Activated CD4-positive, alpha-beta T cell treated with anti-CD3 and anti-CD28 coated beads, Interleukin-2, Interleukin-4, amounts not matched to agents 100 ng/mL and 50 ng/mL, durations not matched to agents 16 hours and 8 hours (primary cell): Measurements from ENCODE around the gene CELF2.

ENCODE experiments used
- DNase-seq: peaks from one replicate; pipeline ENCODE4 v3.0.0-alpha.2; 2020; ENCODE audit warnings: low spot score

Gene CELF2

DNA sequence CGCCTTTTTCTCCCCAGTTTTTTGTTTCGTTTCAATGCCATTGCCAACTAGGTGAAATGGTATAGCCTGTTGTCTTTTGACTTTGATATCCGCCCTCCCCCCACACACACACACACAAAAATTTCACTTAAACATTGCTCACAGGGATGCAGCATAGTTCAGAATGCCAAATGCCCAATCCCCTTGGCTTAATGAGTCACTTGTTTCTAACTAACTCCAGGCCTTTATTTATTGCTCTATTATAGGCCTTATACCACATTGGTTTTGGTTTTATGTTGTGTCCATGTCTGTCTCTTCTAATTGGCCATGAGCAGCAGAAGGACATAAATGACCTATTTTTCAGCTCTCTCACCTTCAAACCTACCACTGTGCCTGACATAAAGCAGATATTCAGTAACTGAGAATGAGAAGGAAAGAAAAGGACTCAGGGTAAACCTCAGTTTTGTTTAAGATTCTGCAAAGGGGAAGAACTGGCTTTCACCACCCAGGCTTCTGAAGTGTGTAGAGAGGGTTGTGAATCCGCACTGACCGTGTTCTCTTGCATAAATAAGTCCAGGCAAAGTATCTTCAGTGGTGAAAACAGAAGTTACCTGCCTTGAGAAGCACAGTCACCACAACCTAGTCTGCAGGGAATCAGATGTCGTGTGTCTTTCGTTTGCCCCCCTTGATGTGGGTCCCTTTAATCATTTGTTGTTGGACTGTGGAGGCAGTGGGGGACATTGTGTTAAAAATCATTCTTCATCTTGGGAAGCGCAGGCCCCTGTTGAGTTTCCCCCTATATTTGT, 139.8 kb downstream of the CELF2 start:
- no peak for DNase-seq

DNA sequence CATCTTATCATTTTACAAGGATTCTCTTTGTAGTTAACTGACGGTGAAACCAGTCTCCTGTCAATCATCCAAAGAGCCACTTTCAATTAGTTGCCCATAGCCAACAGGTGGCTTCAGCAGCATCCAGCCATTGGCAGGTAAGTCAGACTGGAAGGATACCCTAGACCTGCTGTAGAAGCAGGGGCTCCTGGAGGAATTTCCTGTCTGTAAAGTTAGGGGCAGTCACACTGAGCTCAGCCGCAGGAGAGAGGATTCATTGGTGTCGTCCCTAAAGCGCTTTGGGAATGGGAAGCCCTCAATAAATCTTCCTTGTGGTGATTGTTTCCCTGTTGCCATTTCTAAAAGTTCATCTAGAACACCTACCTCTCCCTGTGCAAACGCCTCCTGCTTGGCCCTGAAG, 140.4 kb downstream of the CELF2 start:
- DNase-seq: no peak

DNA sequence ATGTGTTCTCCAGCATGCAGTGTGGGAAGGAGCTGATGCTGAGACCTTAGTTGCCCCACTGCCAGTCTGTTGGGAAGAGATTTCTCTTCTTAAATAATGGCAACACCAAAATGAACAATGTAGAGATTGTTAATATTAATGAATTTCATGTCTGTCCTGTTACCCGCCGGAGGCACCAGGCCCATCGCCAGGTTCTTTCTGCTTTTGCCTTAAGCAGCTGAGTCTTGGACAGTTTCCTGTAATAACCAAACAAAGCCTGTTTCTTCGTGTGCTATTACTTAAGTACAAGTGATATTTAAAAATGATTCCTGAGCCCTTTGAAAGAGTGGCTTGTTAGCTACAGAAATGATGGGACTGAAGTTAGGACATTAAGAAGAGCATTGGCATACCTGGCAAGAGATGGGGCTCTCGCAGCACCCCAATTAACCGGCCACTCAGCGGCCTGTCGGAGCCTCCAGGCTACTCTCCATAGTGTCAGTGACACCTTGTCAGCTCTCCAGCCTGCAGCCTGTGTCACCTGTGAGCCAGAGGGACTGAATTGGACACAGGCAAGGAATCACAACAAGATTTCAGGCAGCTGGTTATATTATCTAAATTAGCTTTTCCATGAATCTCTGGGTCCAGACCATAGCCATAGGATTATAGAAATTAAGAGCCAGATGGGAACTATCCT, 142.0 kb downstream of the CELF2 start:
- no peak for DNase-seq

DNA sequence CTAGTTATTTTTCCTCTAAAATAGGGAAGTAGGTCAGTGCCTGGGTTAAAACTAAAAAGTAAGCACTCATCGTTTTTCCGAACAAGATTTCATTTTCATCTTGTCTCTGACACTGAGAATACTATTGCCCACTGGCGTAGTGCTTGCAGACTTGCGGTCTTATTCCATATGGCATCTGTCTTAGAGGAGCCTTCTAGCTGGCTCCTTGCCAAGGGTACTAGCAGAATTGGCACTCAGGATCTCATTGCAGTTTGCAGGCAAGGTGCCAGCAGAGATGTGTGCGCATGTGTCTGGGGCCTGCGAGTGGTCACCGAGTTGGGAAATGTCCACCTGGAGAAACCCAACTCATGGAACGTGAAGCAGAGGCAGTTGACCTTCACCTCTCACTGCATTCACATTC, 143.4 kb downstream of the CELF2 start:
- no peak for DNase-seq

DNA sequence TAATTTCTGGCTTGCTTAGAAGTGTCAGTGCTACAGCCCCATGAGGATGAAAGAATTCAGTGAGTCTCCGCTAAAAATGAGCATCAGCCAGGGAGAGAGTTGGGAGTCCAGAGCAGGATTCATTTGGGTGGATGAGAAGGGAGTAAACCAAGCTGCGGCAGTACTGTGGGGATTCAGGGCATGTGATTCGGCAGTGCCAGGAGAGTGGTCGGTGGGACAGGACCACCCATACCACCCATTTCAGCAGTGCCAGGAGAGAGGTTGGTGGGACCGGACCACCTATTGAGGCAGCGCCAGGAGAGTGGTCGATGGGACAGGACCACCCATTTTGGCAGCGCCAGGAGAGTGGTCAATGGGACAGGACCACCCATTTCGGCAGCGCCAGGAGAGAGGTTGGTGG, 144.2 kb downstream of the CELF2 start:
- no peak for DNase-seq

DNA sequence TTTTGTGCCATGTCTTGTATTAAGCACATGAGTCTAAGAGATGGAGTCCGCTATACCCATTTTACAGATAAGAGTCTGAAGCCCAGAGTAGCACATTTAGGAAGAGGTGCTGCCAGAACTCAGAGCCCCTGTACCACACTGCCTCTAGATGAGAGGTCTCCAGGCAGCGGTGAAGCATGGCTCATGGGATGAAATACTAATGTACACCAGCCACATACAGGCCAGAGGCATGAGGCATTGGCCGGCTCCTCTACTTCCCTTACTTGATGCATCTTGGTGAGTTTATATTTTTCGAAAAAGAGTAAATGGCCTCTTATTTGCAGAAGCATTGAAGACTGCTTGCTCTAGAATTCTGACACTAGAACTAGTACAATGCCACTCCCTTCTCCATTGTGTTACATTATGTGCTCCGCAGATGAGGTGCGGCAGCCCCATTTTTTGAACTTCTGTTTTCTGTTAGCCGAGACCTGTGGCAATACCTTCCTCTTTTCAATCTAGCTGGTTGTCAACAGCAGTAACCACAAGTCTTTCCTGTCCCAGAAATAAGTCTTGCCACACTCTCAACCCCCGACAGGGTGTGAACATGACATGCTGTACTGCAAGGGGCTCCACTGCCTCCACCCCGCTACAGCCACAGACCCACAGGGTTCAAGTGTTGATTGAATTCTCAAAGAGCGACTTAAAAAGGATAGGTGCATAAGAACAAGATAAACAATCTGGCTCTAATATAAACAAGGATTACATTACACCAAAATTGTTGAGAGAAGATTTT, 145.3 kb downstream of the CELF2 start:
- DNase-seq: peak; percentile 93

DNA sequence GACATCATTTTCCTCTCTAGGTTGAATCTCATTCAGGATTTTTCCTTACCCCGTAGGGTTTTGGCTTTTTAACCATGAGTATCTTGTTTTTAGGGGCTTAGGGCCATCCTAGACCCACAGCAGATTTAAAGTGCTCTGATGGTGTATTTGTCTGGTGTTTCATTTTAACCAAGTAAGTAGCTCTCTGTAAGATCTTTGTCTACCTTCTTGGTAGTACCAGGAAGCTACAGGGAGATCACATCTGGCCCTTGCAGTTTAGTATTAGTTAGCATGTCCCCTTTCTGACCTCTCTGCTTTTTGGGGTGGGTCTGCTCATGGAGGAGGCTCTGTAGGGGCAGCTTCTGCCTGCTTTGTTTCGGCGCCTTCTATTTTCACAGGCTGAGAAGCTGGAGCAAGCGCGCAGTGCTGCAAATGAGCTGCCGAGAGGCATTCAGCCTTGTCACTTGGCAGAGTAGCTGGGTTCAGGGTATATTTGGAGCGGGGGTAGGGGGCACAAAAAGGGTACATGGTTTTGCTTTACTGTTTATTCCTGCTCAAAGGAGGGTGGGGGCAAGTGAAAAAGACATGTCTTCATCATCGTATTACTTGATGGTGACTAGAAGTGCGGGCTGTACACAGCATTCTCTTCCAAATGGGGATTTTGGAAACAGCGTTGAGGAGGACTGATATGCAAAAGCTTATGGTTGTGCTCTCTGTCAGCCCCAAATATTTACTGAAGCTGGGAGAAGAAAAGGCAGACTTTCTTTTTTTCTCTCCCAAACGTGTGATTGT, 146.3 kb downstream of the CELF2 start:
- no peak for DNase-seq

DNA sequence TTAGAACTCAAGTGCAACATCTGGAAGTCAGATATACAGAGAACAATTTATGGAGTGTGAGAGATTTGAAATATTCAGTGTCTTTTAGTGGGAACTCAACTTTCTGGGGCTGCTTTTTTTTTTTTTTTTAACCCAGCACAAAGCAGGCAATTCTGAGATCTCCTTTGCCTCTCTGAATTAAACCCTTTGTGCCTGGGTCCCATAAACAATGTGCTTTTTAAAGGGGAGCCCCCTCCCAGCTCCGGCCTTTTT, 146.8 kb downstream of the CELF2 start:
- DNase-seq: no peak

DNA sequence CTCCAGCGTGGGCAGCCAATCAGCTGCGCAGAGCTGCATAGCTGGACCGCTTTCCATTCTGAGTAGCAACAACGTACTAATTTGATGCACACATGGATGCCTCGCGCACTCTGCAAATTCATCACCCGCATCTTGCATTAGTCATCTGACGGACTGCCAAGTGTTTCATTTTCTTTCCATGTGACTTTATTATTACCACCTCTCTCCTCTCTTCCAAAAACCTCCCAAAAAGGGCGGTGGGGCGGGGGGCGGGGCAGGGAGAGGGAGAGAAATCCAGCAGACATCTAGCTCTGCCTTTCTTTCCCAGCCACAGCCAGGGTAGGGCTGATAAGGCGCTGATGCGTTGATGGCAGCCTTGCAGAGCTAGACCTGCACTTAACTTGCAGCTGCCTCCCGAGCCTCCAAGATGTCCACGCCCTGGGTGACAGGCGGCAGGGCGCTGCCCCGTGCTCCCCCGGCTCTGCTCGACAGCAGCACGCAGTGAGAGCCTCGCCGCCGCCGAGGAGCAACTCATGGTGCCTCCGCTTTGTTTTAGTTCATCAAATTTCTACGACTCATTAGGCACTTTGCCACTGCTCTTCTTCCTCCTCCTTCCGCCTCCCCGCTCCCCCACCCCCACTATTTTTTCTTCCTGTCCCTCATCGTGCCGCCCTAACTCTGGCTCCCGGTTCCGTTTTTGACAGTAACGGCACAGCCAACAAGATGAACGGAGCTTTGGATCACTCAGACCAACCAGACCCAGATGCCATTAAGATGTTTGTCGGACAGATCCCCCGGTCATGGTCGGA, 147.3 kb downstream of the CELF2 start:
- peak; percentile 90 for DNase-seq

DNA sequence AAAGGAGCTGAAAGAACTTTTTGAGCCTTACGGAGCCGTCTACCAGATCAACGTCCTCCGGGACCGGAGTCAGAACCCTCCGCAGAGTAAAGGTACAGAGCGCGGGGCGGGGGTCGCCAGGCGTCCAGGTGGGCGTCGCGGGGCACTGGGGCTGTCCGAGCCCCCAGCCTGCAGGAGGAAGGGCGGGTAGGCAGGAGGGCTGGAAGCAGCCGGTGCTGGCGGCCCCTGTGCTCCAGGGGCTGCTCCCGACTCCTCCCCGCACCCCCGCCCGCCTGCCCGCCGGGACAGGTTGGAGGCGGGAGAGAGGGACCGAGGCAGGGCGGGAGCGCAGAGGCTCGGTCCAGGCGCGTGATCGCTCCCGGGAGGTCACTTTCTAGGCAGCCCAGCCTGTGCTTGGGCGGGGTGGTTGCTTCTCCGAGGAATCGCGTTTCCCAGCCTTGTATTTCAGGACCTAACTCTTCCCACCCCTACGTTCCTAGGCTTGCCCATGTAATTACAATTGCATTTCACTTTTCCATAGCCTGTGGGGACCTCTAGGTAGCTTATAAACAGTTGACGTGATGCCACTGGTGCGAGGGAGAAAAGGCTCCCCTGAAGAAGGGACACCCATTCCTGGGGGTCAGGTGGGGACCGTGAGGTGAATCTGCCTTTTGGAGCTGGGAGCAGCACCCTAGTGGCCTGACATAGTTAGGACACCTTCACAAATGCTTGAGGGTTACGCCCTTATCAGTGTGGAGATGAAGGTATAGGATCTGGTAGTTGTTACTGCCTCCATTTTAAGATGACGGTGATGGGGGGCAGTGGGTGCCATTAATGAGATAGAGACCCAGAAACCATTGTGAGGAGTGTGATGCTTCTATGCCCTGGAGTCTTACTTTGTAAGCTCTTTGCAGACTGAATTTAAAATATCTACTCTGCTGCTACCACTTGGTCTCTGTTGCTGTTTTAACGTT, 148.2 kb downstream of the CELF2 start:
- DNase-seq: peak; percentile 90

DNA sequence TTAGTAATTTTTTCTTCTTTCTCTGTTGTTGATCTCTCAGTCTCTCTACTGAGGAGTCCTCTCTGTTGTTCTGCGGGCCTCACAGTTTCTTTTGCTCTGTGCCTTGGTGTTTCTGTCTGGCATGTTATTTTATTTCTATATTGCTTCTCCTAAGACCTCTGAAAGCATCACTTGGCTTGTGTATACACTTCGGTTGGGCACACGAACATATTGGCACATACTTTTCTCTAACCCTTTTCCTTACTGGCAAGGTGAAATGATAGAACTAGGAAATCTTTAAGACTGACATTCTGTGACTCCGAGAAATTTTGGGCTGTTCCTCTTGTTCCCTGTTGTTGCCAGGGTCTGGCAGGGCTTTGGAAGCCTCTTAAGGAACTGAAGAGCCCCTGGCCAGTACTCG, 148.9 kb downstream of the CELF2 start:
- DNase-seq: no peak

DNA sequence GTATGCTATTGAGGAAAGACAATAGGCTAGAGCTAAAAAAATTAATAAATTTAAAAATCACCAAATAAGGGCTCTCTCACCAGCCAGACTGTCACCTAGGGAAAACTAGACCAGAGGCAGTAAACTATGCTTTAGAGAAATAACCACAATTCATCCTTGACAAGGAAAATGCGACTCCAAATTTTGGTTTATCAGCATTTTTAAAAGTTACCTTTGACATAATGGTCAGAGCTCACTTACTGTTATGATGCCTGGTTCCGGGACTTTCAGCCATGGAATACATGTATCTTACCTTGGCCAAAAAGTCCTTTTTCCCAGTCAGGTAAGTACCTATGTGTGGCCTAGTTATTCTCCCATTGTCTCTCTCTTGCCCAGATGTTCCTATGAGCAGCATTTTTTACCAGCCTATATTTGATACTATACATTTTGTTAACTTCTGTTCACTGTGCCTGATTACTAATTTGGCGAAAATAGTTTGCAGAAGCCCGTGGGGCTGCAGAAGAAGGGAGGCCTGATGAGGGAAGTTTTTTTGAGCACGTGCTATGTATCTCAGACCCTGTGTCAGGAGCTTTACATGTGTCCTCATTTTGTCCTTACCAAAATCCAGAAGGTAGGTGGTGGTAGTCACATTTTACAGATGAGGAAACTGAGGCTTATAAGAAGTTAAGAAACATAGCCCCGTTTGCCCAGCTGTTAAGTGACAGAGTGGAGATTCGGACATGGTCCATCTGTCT, 149.7 kb downstream of the CELF2 start:
- no peak for DNase-seq

DNA sequence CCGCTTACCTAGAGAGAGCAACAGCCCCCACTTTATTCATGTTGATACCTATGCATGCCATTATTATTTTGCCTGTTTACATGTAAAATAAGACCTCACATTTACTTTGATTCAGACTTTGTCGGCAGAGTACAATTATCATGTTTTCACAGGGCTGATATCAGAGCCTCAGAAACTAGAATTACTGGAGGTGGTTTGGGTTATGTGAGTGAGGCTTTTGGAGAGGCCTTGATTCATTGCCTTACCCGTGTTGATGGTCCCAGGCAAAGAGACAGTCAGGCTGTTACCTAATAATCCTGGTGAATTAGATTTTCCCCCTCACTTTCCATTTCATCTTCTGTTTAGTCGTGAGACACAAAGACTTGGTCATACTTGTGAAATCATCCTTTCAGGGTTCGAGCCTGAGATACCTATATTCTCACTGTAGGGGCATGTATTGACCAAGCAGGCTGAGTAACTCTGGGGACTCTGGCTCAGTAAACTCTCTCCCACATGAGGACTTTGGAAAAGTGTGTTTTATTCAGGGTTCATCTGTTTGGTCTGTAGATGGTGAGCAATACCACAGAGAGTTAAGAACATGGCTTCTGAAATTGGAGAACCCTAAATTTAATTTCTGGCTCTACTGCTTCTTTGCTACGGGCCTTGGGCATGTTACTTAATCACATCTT, 150.9 kb downstream of the CELF2 start:
- DNase-seq: no peak

DNA sequence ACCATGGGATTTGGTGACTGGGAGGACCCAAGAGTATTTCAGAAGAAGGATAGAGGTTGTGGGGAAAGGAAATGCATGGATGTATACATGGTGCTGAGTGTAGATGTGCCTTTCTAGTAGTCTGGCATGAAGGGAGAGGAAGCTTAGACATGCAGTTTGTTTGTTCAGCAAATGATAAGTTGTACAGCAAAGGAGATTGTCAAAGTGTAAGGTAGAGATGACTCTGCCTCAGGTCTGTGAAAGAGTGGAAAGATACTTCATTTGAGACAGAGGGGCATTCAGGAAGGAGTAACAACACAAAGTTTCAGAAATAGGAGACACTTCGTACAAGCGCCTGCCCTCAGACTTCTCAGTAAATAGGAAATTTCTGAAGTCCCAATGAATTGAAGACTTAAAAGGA, 152.3 kb downstream of the CELF2 start:
- no peak for DNase-seq

DNA sequence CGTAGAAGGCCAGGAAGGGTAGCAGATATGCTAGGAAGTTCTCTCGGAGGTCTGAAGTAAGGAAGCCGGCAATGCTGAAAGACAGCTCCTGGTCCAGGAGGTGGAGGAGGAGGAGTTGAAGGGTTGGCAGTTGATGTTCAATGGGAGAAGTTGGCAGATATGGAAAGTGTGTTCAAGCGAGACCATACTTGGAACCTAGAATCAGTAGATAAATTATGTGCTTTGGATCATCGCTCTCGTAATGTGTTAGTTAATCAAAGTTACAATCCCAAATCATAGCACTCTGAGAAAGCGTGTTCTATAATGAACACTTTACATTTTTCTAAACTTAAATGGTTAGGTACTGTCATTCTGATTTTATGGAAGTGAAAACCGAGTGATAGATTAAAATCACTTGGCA, 152.9 kb downstream of the CELF2 start:
- no peak for DNase-seq

DNA sequence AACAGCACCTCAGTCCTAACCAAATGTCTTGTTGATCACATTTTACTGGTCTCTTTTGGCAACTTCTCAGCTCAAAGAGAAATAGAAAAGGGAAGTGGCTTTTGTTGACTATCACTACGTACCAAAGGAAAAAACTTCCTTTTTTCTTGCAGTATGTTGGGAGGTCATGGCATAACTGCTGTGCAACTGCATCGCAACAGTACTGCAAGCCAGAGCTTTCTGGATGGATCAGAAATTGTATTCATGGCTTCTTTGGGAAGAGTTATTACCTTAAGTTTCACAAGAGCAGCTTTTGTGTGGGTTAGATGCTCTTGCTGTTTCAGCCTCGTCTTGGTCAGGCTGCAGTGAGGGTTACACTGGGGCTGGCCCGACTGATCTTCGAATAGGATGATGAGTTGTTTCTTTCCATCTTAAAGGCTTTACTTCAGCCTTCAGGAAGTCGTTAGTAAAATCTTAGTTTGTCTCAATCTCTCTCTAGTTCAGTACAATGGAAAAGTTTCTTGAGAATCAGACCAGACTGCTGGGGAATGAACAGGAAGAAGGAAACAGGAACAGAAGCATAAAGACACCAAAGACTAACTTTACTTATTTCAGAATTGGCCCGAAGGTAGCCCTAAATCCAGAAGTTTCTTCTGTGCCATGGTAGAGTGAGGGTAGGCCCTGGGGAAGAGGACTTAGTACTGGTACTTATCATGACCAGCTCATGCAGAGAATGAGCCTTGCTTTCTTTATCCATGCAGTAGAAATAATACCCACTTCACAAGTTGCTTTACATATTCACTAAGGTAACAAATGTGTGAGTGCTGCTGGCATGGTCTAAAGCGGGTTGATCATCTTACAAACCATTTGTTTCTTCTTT, 153.6 kb downstream of the CELF2 start:
- DNase-seq: peak; percentile 76

DNA sequence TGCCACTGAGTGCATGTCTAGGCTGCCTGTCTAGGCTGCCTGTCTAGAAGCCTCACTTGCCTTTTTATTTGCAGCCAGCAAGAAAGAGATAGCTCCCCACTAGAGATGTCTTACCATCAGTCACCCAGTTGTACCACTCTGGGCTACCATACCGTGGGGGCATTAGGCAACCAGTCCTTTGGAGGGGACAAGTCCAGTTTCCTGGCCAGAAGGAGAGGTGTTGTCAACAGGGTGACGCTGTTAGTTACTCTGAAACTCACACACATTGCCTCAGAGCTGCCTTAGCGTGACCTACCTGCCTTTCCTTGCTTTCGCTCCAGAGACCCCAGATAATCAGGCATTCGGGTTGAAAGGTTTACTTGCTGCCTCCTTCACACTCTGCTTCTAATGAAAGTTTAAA, 155.4 kb downstream of the CELF2 start:
- DNase-seq: no peak

DNA sequence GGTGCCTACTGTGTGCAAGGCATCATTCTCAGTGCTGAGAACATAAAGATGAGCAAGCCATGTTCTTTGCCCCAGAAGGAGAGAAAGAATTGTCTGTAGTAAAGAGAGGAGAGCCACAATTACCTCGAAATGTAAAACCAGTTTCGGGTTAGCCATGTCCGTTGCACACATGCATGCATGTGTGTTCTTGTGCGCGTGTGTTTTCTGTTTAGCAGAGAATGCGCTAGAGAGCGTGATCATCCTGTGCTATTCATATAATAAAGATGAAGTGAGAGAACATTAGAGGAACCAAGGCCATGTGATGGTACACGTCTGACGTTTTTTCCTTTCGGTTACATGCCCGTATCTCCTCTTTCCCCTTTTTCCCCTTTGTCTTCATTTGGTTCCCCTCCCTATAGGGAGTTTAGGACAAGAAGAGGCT, 158.2 kb downstream of the CELF2 start:
- peak; percentile 54 for DNase-seq
